PC-9 (cell line): Measurements from ENCODE around the gene NOL6.

ENCODE experiments used
- CTCF ChIP-seq: fragments of 200-600 bp; sonication (generic); conservative IDR thresholded peaks from 2 replicates; pipeline ENCODE4 v1.6.1; 2017; ENCODE audit warnings: mixed run types, antibody characterized with exemption, mild to moderate bottlenecking, moderate library complexity
- EZH2 ChIP-seq: fragments of 200-600 bp; sonication (generic); IDR thresholded peaks from 2 replicates; pipeline ENCODE4 v1.8.0; 2017; ENCODE audit warnings: antibody characterized with exemption, low read depth

GRCh38 chr9:33466565-33467495 is 6.9 kb downstream of the NOL6 start:
- TF ChIP-seq EZH2 (no peak), CTCF (peak; percentile 92)
